Fibroblast of lung (primary cell): ENCODE data around the gene PRR5L.
A peak's percentile ranks its signal among the peaks of the same experiment; 100 is the strongest.

Experiments
- CTCF ChIP-seq, 2 donors: IDR thresholded peaks in 1 of 2; conservative IDR thresholded peaks in 1 of 2; 1 replicate in 1 of 2; 2 replicates in 1 of 2; pipeline ENCODE4 v1.5.1; 2011 to 2012; ENCODE audit warnings: low read length in 2 of 2, control low read depth in 1 of 2, inconsistent platforms in 1 of 2, low read depth in 1 of 2, mild to moderate bottlenecking in 1 of 2
- EZH2 ChIP-seq: IDR thresholded peaks from 2 replicates; pipeline ENCODE4 v1.5.1; 2012; ENCODE audit warnings: low read length, control low read depth, mild to moderate bottlenecking; ENCODE audit errors: missing control alignments

GRCh38 chr11:36258730-36259360, 37.2 kb upstream of the PRR5L start:
- TF ChIP-seq CTCF (conservative IDR thresholded peaks at IDR 0.05 in 1 of 2, IDR thresholded peaks at IDR 0.05 in 1 of 2; ENCODE audit: low read depth in 1 of 2, low read length in 2 of 2) (peak; percentile 76 to 80), EZH2 (no peak)
